Activated B cell treated with CpG ODN at 0.5 μM for 24 hours (primary cell): ENCODE data around the gene GSTM2. TPM values are rescaled to one million over a fixed set of nuclear protein-coding genes. Genes with fewer than 3 reads are reported as not detected.

Source experiments
- ATAC-seq: fragments of 200-7000 bp; cut with Tn5 transposase; one replicate; pipeline ENCODE4 v1.10.0; 2021; ENCODE audit warnings: low read depth, mild to moderate bottlenecking, moderate library complexity
- CTCF ChIA-PET: fragments of 350-600 bp; sonication (Branson Sonifier 250); formaldehyde crosslinking; loops from one replicate; lab custom pipeline; 2021; ENCODE audit warnings: antibody characterized with exemption; lab: Charles Lee
- POLR2A ChIA-PET: fragments of 350-600 bp; sonication (Branson Sonifier 250); formaldehyde crosslinking; loops from one replicate; lab custom pipeline; 2021; ENCODE audit warnings: antibody characterized with exemption; lab: Charles Lee
- DNase-seq: peaks from one replicate; pipeline ENCODE4 v3.0.0; 2022
- H3K27ac Mint-ChIP-seq: one replicate; pipeline ENCODE4 v1.8.0; 2020; ENCODE audit warnings: mixed read lengths
- H3K27me3 Mint-ChIP-seq: one replicate; pipeline ENCODE4 v1.8.0; 2021; ENCODE audit warnings: mixed read lengths
- H3K36me3 Mint-ChIP-seq: one replicate; pipeline ENCODE4 v1.8.0; 2021; ENCODE audit warnings: low read depth, mixed read lengths
- H3K4me1 Mint-ChIP-seq: one replicate; pipeline ENCODE4 v1.8.0; 2021; ENCODE audit warnings: mixed read lengths
- H3K4me3 Mint-ChIP-seq: one replicate; pipeline ENCODE4 v1.8.0; 2020; ENCODE audit warnings: mild to moderate bottlenecking, mixed read lengths
- H3K9me3 Mint-ChIP-seq: one replicate; pipeline ENCODE4 v1.8.0; 2020; ENCODE audit warnings: mixed read lengths
- intact Hi-C: fragments of 100-400 bp; cut with micrococcal nuclease; formaldehyde crosslinking; loops from one replicate; pipeline ENCODE4 v1.15.1; 2024
- total RNA-seq: library from RNA; stranded (reverse); gene quantifications from 2 replicates; pipeline ENCODE4 v1.2.3, GENCODE V29; 2022
- TF ChIP-seq, protein P1 (sequence below): fragments of 200-600 bp; IDR thresholded peaks from one replicate; pipeline ENCODE4 v1.8.0; 2022; ENCODE audit warnings: antibody characterized with exemption, mild to moderate bottlenecking

The GSTM2 gene
- total RNA-seq, 1 donor from 2014 or later, result 11.0 TPM

DNA sequence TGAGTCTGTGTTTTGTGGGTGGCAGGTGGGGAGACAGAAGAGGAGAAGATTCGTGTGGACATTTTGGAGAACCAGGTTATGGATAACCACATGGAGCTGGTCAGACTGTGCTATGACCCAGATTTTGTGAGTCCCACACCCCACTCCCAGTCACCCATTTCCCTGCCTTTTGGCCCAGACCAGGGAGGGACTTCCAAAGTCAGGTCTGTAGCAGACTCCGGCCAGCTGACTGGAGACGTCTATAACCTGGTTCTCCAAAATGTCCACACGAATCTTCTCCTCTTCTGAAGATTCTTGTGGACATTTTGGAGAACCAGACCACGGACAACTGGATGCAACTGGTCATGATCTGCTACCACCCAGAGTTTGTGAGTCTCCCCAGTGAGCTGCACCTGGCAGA is 45.8 kb downstream of the GSTM2 start:
- TF ChIP-seq, protein P1, sequence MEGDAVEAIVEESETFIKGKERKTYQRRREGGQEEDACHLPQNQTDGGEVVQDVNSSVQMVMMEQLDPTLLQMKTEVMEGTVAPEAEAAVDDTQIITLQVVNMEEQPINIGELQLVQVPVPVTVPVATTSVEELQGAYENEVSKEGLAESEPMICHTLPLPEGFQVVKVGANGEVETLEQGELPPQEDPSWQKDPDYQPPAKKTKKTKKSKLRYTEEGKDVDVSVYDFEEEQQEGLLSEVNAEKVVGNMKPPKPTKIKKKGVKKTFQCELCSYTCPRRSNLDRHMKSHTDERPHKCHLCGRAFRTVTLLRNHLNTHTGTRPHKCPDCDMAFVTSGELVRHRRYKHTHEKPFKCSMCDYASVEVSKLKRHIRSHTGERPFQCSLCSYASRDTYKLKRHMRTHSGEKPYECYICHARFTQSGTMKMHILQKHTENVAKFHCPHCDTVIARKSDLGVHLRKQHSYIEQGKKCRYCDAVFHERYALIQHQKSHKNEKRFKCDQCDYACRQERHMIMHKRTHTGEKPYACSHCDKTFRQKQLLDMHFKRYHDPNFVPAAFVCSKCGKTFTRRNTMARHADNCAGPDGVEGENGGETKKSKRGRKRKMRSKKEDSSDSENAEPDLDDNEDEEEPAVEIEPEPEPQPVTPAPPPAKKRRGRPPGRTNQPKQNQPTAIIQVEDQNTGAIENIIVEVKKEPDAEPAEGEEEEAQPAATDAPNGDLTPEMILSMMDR, result no peak
- ChIA-PET CTCF (no interaction called here), POLR2A (no interaction called here)
- peaks cover 7% of the 10 kb centered on the region for H3K9me3 Mint-ChIP-seq
- H3K27ac Mint-ChIP-seq, result no peak overlapping the region
- ATAC-seq (no peak), DNase-seq (no peak)
- H3K36me3 Mint-ChIP-seq, result no peaks in the 10 kb centered on the region
- peaks cover 1% of the 10 kb centered on the region for H3K4me1 Mint-ChIP-seq
- no peak overlapping the region for H3K4me3 Mint-ChIP-seq
- intact Hi-C loops, result no loop called here
- H3K27me3 Mint-ChIP-seq, result peaks cover 17% of the 10 kb centered on the region

DNA sequence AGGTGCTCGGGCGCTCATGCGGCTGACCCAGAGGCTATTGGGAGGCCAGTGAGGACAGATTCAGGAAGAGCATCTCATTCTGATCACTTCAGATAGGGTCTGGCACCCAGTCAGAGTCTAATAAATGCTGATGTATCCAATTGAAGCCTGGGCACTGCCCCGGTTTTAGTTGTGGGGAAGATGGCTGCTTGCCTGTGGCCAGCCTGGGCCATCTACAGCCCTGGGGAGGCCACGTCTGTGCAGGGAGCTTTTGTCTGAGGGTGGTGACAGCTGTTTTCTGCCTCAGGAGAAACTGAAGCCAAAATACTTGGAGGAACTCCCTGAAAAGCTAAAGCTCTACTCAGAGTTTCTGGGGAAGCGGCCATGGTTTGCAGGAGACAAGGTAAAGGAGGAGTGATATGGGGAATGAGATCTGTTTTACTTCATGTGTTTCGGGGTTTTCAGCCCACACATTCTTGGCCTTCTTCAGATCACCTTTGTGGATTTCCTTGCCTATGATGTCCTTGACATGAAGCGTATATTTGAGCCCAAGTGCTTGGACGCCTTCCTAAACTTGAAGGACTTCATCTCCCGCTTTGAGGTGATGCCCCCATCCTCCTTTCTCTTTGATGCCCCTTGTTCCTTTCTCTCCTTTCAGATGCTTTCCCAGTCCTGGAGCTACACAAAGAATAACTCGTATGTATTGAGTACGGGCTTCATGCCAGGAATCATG is 47.0 kb downstream of the GSTM2 start:
- no peak for DNase-seq
- CTCF ChIA-PET, result no interaction called here
- no peaks in the 10 kb centered on the region for H3K36me3 Mint-ChIP-seq
- POLR2A ChIA-PET, result no interaction called here
- peaks cover 17% of the 10 kb centered on the region for H3K27me3 Mint-ChIP-seq
- peaks cover 1% of the 10 kb centered on the region for H3K4me1 Mint-ChIP-seq
- ATAC-seq, result no peak
- no peak overlapping the region for H3K4me3 Mint-ChIP-seq
- intact Hi-C loops, result no loop called here
- no peaks in the 10 kb centered on the region for H3K9me3 Mint-ChIP-seq
- TF ChIP-seq, protein P1, result no peak
- H3K27ac Mint-ChIP-seq, result no peak overlapping the region

DNA sequence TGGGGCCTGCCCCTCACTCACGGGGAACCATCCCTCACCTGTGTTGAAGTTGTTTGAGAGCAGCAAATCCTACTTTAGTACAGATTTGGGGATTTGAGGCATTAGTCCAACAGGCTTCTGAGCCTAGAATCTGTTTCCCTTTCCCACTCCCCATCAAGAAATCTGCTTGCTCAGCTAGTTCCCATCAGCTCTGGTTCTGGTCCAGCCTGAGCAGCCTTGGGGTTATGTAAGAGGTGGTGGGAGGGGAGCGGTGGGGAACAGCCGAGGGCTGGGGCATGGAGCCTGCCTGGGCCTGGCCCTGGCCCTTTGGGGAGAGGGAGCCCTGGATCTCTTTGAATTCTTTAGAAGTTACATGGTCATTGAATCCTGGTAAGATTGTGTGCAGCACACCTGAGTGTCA is 48.3 kb downstream of the GSTM2 start:
- TF ChIP-seq, protein P1, result no peak

DNA sequence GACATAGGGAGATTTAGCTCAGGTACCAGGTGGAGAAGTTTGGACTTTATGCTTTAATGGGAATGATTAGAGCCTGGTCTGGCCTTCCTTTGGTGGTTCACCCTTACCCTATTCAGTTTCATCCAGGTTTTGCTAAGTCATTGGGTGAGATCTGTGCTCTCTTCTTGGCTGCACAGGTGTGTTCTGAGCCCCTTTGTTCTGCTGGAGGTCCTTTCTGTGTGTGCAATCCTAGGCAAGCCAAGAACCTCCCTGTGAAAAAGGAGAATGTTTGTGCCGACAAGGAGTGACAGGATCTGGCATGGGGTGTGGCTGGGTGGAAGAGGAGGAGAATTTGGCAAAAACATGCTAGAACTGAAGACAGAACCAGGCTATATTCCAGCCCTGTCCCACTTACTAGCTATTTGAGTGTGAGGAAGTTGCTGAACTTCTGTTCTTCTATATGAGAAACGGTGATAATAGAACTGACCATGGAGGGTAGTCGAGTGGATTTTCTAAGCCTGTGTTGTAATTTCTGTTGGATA is 48.8 kb downstream of the GSTM2 start:
- no peak overlapping the region for H3K4me3 Mint-ChIP-seq
- no peaks in the 10 kb centered on the region for H3K9me3 Mint-ChIP-seq
- H3K36me3 Mint-ChIP-seq, result no peaks in the 10 kb centered on the region
- intact Hi-C loops, result no loop called here
- CTCF ChIA-PET, result no interaction called here
- no peak overlapping the region for H3K27ac Mint-ChIP-seq
- TF ChIP-seq, protein P1, result no peak
- DNase-seq, result no peak
- H3K27me3 Mint-ChIP-seq, result peaks cover 17% of the 10 kb centered on the region
- ATAC-seq, result no peak
- POLR2A ChIA-PET, result no interaction called here
- H3K4me1 Mint-ChIP-seq, result peaks cover 1% of the 10 kb centered on the region

More for the DNA sequence above, 48.3 kb downstream of the GSTM2 start:
- ChIA-PET CTCF (no interaction called here), POLR2A (no interaction called here)
- Mint-ChIP-seq H3K27ac (no peak overlapping the region), H3K27me3 (peaks cover 17% of the 10 kb centered on the region), H3K4me1 (peaks cover 1% of the 10 kb centered on the region), H3K9me3 (no peaks in the 10 kb centered on the region), H3K36me3 (no peaks in the 10 kb centered on the region), H3K4me3 (no peak overlapping the region)
- intact Hi-C loops, result no loop called here
- ATAC-seq, result no peak
- no peak for DNase-seq

DNA sequence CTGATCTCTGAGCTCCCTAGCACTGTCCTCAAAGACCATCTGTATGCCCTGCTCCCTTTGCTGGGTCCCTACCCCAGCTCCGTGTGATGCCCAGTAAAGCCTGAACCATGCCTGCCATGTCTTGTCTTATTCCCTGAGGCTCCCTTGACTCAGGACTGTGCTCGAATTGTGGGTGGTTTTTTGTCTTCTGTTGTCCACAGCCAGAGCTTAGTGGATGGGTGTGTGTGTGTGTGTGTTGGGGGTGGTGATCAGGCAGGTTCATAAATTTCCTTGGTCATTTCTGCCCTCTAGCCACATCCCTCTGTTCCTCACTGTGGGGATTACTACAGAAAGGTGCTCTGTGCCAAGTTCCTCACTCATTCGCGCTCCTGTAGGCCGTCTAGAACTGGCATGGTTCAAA is 49.9 kb downstream of the GSTM2 start:
- POLR2A ChIA-PET, result no interaction called here
- DNase-seq, result no peak
- CTCF ChIA-PET, result interaction anchor here (0.7 kb wide), 1 partner anchor 59 kb away, joined by 3 read pairs; no protein-coding TSS in a partner anchor
- TF ChIP-seq, protein P1, result no peak
- Mint-ChIP-seq H3K4me1 (no peaks in the 10 kb centered on the region), H3K9me3 (no peaks in the 10 kb centered on the region), H3K4me3 (no peak overlapping the region), H3K36me3 (no peaks in the 10 kb centered on the region), H3K27ac (no peak overlapping the region), H3K27me3 (peaks cover 20% of the 10 kb centered on the region)
- ATAC-seq, result no peak
- intact Hi-C loops, result no loop called here
